RWPE2 (cell line): ENCODE results near the gene WDR33.

Experiments used
- ATAC-seq: fragments of 200-7000 bp; cut with Tn5 transposase; 3 replicates; pipeline ENCODE4 v1.9.1; 2021; ENCODE audit warnings: low read depth
- DNase-seq: peaks from one replicate; pipeline ENCODE4 v3.0.0-alpha.2; 2020; ENCODE audit warnings: low spot score
- H3K27ac ChIP-seq: fragments of 450-650 bp; 2 replicates; pipeline ENCODE4 v1.5.1; 2017; ENCODE audit warnings: mild to moderate bottlenecking; ENCODE audit not compliant: poor library complexity, severe bottlenecking
- H3K27me3 ChIP-seq: fragments of 250-450 bp; sonication (Bioruptor Pico); 2 replicates; pipeline ENCODE4 v1.5.1; 2021; ENCODE audit warnings: mild to moderate bottlenecking, moderate library complexity; ENCODE audit not compliant: insufficient read depth, poor library complexity, severe bottlenecking
- H3K36me3 ChIP-seq: fragments of 250-450 bp; sonication (Bioruptor Pico); 2 replicates; pipeline ENCODE4 v1.5.1; 2020; ENCODE audit warnings: low read depth, mild to moderate bottlenecking, moderate library complexity
- H3K4me1 ChIP-seq: fragments of 250-450 bp; sonication (Bioruptor Pico); 2 replicates; pipeline ENCODE4 v1.5.1; 2021; ENCODE audit warnings: mild to moderate bottlenecking, moderate library complexity; ENCODE audit not compliant: insufficient read depth, poor library complexity, severe bottlenecking
- H3K4me3 ChIP-seq: fragments of 250-450 bp; sonication (Bioruptor Pico); 2 replicates; pipeline ENCODE4 v1.5.1; 2021; ENCODE audit warnings: mild to moderate bottlenecking, moderate library complexity; ENCODE audit not compliant: severe bottlenecking
- H3K9me3 ChIP-seq: fragments of 250-450 bp; sonication (Bioruptor Pico); 2 replicates; pipeline ENCODE4 v1.5.1; 2021; ENCODE audit warnings: mild to moderate bottlenecking, moderate library complexity; ENCODE audit not compliant: severe bottlenecking
- TF ChIP-seq, protein P1 (sequence below): fragments of 450-650 bp; IDR thresholded peaks from one replicate; pipeline ENCODE4 v1.5.1; 2017; ENCODE audit warnings: mild to moderate bottlenecking, moderate library complexity; ENCODE audit not compliant: poor library complexity, severe bottlenecking

The WDR33 gene

DNA sequence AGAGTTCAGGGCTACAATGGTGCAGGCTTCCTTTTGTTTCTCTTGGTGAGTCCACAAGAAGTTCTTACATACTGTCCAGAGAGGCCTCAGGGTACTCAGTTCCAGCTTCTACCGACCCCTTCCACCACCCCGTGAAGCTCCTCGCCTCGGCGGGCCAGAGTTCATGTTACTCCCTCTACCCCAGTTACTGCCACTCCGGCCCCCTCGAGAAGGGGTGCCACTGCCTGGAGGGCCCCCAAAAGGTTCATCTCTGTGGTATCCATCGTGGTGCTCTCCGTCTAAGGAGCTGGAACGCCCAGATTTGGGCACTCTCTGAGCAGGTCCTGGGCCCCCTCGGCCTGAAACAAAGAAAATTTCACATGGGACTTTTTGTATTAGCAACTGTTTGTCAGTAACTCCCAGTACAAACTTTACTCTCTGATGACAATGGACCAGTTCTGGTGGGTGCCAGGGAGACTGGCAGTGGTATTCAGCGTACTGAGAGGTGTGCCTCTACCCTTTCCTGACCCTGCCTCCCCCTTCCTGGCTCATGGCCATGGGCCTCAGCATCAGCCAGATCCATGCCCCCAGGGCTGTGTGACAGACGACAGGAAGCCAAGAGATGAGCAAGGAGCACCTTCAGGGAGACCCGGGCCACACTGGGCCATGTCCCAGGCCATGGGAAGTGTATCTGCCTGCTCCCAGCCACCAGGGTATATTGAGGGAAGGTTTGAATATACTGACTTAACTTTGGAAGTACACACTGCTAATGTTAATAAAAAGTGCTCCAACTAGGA, 104.6 kb downstream of the WDR33 start:
- DNase-seq, result no peak
- Histone ChIP-seq H3K4me3 (no peak overlapping the region), H3K9me3 (no peaks in the 10 kb centered on the region), H3K27me3 (no peaks in the 10 kb centered on the region), H3K36me3 (peaks cover 51% of the 10 kb centered on the region), H3K27ac (no peak overlapping the region), H3K4me1 (peaks cover 7% of the 10 kb centered on the region)
- ATAC-seq, result no peak
- TF ChIP-seq, protein P1, sequence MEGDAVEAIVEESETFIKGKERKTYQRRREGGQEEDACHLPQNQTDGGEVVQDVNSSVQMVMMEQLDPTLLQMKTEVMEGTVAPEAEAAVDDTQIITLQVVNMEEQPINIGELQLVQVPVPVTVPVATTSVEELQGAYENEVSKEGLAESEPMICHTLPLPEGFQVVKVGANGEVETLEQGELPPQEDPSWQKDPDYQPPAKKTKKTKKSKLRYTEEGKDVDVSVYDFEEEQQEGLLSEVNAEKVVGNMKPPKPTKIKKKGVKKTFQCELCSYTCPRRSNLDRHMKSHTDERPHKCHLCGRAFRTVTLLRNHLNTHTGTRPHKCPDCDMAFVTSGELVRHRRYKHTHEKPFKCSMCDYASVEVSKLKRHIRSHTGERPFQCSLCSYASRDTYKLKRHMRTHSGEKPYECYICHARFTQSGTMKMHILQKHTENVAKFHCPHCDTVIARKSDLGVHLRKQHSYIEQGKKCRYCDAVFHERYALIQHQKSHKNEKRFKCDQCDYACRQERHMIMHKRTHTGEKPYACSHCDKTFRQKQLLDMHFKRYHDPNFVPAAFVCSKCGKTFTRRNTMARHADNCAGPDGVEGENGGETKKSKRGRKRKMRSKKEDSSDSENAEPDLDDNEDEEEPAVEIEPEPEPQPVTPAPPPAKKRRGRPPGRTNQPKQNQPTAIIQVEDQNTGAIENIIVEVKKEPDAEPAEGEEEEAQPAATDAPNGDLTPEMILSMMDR, result no peak

DNA sequence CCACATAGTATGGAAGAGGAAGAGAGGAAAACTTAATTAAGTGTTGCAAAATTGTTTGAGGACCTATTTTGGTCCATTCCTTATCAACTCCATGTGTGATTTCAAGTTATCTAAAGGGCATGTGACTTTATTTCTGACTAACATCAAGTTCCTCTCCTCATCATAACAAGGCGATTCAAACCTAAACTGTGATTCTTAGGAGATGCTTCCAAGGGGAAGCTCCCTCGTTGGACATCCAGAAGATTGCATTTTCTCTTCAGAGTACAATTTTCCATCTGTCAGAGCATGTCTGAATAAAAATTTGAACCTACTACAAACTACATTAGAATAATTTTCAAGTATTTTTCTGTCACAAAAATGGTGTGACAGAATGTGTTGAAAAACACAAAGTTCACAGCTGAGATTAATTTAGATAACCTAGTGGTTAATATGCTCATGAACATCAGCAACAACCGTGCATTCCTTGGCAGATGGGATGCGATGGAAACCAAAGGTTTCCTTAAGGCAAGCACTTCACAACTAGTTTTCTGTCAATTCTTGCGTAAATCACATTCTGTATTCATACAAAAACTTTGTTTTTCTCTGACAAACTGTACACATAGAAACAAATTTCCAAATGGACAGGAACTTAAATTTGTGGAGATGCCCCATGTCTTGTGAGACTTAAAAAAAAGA, 105.4 kb downstream of the WDR33 start:
- Histone ChIP-seq H3K4me1 (peaks cover 11% of the 10 kb centered on the region), H3K36me3 (peaks cover 51% of the 10 kb centered on the region), H3K27ac (no peak overlapping the region), H3K27me3 (no peaks in the 10 kb centered on the region), H3K4me3 (no peak overlapping the region), H3K9me3 (no peaks in the 10 kb centered on the region)
- DNase-seq (no peak), ATAC-seq (no peak)
- TF ChIP-seq, protein P1, result no peak

DNA sequence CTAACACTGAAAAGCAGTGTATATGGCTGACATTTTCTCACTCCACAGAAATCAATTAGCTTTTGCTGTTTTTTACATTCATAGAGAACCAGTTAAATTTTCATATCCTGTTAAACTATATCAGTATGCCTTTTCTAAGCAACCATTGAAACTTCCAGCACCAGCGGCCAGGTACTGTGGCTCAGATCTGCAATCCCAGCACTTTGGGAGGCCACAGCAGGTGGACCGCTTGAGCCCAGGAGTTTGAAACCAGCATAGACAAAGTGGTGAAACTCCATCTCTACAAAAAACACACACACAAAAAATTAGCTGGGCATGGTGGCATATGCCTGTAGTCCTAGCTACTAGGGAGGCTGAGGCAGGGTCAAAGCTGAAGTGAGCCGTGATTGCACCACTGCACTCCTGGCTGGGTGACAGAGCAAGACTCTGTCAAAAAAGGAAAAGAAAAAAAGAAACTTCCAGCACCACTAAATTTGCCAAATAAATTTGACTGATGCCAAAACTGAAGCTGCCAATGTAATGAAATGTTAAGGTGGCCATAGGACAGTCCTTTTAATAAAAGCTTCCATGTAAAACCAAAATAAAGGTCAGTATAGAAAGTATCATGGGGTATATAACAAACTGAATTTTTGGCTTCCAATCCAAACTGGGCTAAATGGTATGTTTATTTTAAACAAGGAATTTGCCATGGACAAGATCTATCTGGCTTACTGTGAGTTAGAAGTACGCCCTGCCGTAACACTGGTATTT, 106.2 kb downstream of the WDR33 start:
- Histone ChIP-seq H3K4me1 (peaks cover 11% of the 10 kb centered on the region), H3K4me3 (no peak overlapping the region), H3K36me3 (peaks cover 49% of the 10 kb centered on the region), H3K9me3 (no peaks in the 10 kb centered on the region), H3K27me3 (no peaks in the 10 kb centered on the region), H3K27ac (no peak overlapping the region)
- ATAC-seq, result no peak
- no peak for DNase-seq
- TF ChIP-seq, protein P1, result no peak

DNA sequence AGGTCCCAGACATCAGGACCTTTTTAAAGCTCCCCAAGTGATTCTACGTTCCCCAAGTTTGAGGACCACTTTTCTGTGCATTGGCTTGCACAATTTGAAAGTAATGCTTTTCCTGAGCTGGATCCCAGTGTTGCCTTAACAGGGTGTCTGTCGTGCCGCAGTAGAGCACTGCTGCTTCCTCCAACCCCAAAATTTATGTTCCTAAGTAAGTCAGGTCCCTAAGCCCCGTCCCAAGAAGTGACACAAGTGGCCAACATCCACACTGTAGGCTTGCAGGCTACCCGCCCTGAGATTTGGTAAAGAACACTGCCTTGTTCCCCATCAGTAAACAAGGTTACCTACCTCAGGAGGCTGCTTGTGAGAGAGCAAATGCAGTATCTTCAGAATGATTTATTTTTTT, 107.7 kb downstream of the WDR33 start:
- H3K4me3 ChIP-seq, result no peak overlapping the region
- no peak for ATAC-seq
- peaks cover 39% of the 10 kb centered on the region for H3K36me3 ChIP-seq

More for the DNA sequence above, 107.7 kb downstream of the WDR33 start:
- DNase-seq, result no peak
- TF ChIP-seq, protein P1, result no peak
- no peak overlapping the region for H3K27ac ChIP-seq
- peaks cover 11% of the 10 kb centered on the region for H3K4me1 ChIP-seq
- H3K9me3 ChIP-seq, result no peaks in the 10 kb centered on the region
- no peaks in the 10 kb centered on the region for H3K27me3 ChIP-seq
